Common myeloid progenitor, CD34-positive (primary cell): Measurements from ENCODE around the gene RUFY2.

Source experiments
- CTCF ChIA-PET: fragments of 350-600 bp; sonication (Branson Sonifier 250); formaldehyde crosslinking; loops from one replicate; lab custom pipeline; 2021; ENCODE audit warnings: antibody characterized with exemption; lab: Charles Lee
- POLR2A ChIA-PET: fragments of 350-600 bp; sonication (Branson Sonifier 250); formaldehyde crosslinking; loops from one replicate; lab custom pipeline; 2021; ENCODE audit warnings: antibody characterized with exemption; lab: Charles Lee
- DNase-seq, 3 donors: peaks; one replicate each; pipeline versions ENCODE4 v3.0.0 to v3.0.0-alpha.2; 2013
- H3K27ac ChIP-seq, 2 experiments: 1 replicate in 1 of 2; 2 replicates in 1 of 2; pipeline ENCODE4 v1.7.0; 2013; ENCODE audit warnings: inconsistent platforms in 2 of 2, low read length in 2 of 2, mild to moderate bottlenecking in 2 of 2, low read depth in 1 of 2, moderate library complexity in 1 of 2; ENCODE audit not compliant: severe bottlenecking in 2 of 2, insufficient read depth in 1 of 2, poor library complexity in 1 of 2
- H3K27me3 ChIP-seq, 5 experiments: replicated peaks in 2 of 5; 1 replicate in 3 of 5; 2 replicates in 2 of 5; pipeline versions ENCODE4 v1.6.1 to v1.7.0; 2013; ENCODE audit warnings: low read length in 4 of 5, mild to moderate bottlenecking in 2 of 5, moderate library complexity in 2 of 5, inconsistent platforms in 1 of 5; ENCODE audit not compliant: insufficient read depth in 5 of 5, control insufficient read depth in 4 of 5
- H3K36me3 ChIP-seq, 4 experiments: 1 replicate in 2 of 4; 2 replicates in 2 of 4; pipeline versions ENCODE4 v1.6.1 to v1.7.0; 2013; ENCODE audit warnings: low read length in 3 of 4, control low read depth in 1 of 4, mild to moderate bottlenecking in 1 of 4; ENCODE audit not compliant: control insufficient read depth in 4 of 4, insufficient read depth in 4 of 4
- H3K4me1 ChIP-seq, 4 experiments: 1 replicate in 3 of 4; 2 replicates in 1 of 4; pipeline versions ENCODE4 v1.6.1 to v1.7.1; 2013; ENCODE audit warnings: low read length in 3 of 4, mild to moderate bottlenecking in 3 of 4, control low read depth in 1 of 4, inconsistent platforms in 1 of 4, moderate library complexity in 1 of 4; ENCODE audit not compliant: control insufficient read depth in 4 of 4, insufficient read depth in 4 of 4; ENCODE audit errors: control extremely low read depth in 1 of 4
- H3K4me3 ChIP-seq, 7 experiments: 1 replicate in 4 of 7; 2 replicates in 3 of 7; pipeline versions ENCODE4 v1.5.1 to v1.7.0; 2013; ENCODE audit warnings: mild to moderate bottlenecking in 7 of 7, low read length in 6 of 7, moderate library complexity in 6 of 7, inconsistent platforms in 2 of 7, low read depth in 2 of 7, control low read depth in 1 of 7; ENCODE audit not compliant: insufficient read depth in 4 of 7, control insufficient read depth in 1 of 7; ENCODE audit errors: extremely low read depth in 1 of 7
- H3K9me3 ChIP-seq, 5 experiments: 1 replicate in 4 of 5; 2 replicates in 1 of 5; pipeline versions ENCODE4 v1.6.1 to v1.7.1; 2013; ENCODE audit warnings: low read length in 4 of 5, mild to moderate bottlenecking in 2 of 5, inconsistent platforms in 1 of 5, low read depth in 1 of 5, moderate library complexity in 1 of 5; ENCODE audit not compliant: control insufficient read depth in 4 of 5, insufficient read depth in 2 of 5; ENCODE audit errors: control extremely low read depth in 1 of 5
- WGBS: methylation state at CpG from one replicate; pipeline ENCODE4 v1.1.5; 2013; ENCODE audit not compliant: insufficient coverage; 5-methylcytosine and 5-hydroxymethylcytosine counted together

Gene RUFY2

DNA sequence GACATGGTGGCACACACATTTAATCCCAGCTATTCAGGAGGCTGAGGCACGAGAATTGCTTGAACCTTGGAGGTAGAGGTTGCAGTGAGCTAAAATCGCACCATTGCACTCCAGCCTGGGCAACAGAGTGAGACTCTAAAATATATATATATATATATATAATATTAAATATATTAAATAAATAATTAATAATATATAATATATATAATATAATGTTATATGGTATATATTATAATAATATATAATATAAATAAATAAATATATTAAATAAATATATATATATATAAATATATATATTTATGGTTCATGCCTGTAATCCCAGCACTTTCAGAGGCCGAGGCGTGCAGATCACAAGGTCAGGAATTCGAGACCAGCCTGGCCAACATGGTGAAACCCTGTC lies 40.5 kb downstream of the RUFY2 start:
- Histone ChIP-seq H3K4me1 (no peaks in the 10 kb centered on the region), H3K9me3 (peaks cover 0 to 4% (median 0%) of the 10 kb centered on the region in 5 experiments), H3K36me3 (peaks cover 11 to 65% (median 24%) of the 10 kb centered on the region in 4 experiments), H3K4me3 (no peak overlapping the region), H3K27me3 (no peaks in the 10 kb centered on the region), H3K27ac (no peak overlapping the region)
- POLR2A ChIA-PET: no interaction called here
- WGBS: 100% methylated on average over 2 of the region's 5 CpGs
- CTCF ChIA-PET: no interaction called here
- no peak for DNase-seq

DNA sequence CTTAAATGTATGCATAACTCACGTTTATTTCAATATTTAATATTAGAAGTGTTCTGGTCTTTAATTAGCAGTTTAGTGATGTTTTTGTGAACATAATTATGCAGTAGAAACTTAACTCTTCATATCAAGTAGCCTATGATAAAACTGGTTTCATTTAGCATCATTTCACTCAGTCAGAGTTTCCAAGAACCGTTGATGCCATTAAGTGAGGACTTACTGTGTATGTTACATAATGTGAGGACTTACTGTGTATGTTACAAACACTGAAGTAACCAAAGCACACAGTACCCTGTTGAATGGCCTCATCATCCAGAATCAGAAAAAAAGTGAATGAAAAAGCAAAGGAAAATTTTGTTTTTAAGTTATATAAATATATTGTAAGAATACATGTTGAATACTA lies 41.5 kb downstream of the RUFY2 start:
- POLR2A ChIA-PET: no interaction called here
- DNase-seq: no peak
- no peak overlapping the region for H3K4me3 ChIP-seq
- no peaks in the 10 kb centered on the region for H3K4me1 ChIP-seq
- no CpG with 5 or more reads among the region's 2 CpGs for WGBS
- no peak overlapping the region for H3K27ac ChIP-seq
- H3K27me3 ChIP-seq: no peaks in the 10 kb centered on the region
- H3K9me3 ChIP-seq: no peaks in the 10 kb centered on the region
- CTCF ChIA-PET: no interaction called here
- peaks cover 11 to 63% (median 25%) of the 10 kb centered on the region in 4 experiments for H3K36me3 ChIP-seq

DNA sequence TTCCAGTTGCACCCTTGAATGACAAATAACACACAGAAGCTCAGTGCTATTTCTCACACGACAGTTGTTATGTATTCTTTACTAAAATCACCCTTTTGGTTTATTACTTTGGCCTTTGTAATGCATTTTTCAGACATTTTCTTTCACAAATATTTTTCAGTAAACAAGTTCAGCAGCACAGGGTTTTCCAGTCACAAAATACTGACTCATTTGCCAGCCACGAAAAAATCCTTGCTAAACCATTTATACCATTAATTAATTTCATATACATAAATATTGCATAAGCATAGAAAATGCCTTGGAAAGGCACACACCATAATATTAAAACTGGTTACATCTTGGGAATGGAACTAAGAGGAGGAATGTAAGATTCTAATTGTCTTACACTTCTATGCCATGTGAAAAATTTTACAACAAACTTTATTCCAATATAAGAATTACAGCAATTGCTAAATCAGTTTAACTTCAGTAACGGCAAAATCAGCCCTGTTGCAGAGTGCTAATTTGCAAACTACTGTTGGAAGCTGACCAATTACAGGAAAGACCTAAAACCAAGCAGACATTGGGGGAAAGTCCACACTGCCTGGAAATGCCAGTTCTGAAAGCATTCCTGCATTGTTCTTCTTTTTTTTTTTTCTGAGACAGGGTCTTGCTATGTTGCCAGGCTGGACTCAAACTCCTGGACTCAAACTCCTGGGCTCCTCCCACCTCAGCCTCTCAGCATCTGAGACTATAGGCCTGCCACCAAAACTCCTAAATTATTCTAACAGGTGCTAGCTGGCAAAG lies 42.8 kb downstream of the RUFY2 start:
- Histone ChIP-seq H3K4me3 (no peak overlapping the region), H3K36me3 (peaks cover 9 to 53% (median 21%) of the 10 kb centered on the region in 4 experiments), H3K27ac (no peak overlapping the region), H3K27me3 (no peaks in the 10 kb centered on the region), H3K4me1 (no peaks in the 10 kb centered on the region), H3K9me3 (no peaks in the 10 kb centered on the region)
- POLR2A ChIA-PET: no interaction called here
- DNase-seq: no peak
- CTCF ChIA-PET: interaction anchor here (1.5 to 3.0 kb wide), 2 partner anchors 8 to 16 kb away, joined by 4 to 13 read pairs; no protein-coding TSS in a partner anchor
- 97% methylated on average over 2 of the region's 3 CpGs for WGBS

DNA sequence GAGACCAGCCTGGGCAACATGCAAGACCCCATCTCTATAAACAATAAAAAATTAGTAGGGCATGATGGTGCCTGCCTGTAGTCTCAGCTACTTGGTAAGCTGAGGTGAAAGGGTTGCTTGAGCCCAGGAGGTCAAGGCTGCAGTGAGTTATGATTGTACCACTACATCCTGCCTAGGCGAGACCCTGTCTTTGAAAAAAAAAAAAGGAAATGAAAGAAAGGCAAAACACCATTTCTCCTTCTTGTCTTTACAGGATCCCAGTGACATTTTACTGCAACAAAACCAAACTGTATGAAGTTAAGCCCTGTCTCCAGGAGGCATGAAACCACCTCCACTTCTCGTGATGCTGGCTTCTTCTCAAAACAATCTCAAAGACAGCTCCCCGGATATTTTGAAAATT lies 44.5 kb downstream of the RUFY2 start:
- H3K27ac ChIP-seq: no peak overlapping the region
- POLR2A ChIA-PET: no interaction called here
- no peak for DNase-seq
- peaks cover 9 to 46% (median 21%) of the 10 kb centered on the region in 4 experiments for H3K36me3 ChIP-seq
- no peaks in the 10 kb centered on the region for H3K9me3 ChIP-seq
- no peaks in the 10 kb centered on the region for H3K4me1 ChIP-seq
- H3K4me3 ChIP-seq: no peak overlapping the region
- WGBS: no CpG with 5 or more reads among the region's 3 CpGs
- H3K27me3 ChIP-seq: no peaks in the 10 kb centered on the region
- CTCF ChIA-PET: interaction anchor here (1.5 to 3.0 kb wide), 3 partner anchors 10 to 15 kb away, joined by 4 to 13 read pairs (median 10); no protein-coding TSS in a partner anchor

DNA sequence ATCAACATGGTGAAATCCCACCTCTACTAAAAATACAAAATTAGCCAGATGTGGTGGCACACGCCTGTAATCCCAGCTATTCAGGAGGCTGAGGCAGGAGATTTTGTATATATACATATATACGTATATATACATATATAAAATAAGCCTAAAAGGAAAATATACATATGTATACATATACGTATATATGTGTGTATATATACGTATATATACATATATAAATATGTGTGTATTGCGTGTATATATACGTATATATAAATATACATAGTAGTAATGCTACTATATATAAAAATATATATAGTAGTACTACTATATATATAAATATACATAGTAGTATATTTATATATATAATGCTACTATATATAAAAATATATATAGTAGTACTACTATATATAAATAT lies 47.9 kb downstream of the RUFY2 start:
- H3K4me3 ChIP-seq: no peak overlapping the region
- no CpG with 5 or more reads among the region's 6 CpGs for WGBS
- CTCF ChIA-PET: no interaction called here
- no peaks in the 10 kb centered on the region for H3K4me1 ChIP-seq
- H3K27ac ChIP-seq: no peak overlapping the region
- no peak for DNase-seq
- H3K9me3 ChIP-seq: no peaks in the 10 kb centered on the region
- POLR2A ChIA-PET: interaction anchor here (0.5 kb wide), 1 partner anchor 444 kb away, joined by 3 read pairs; no protein-coding TSS in a partner anchor
- H3K36me3 ChIP-seq: peaks cover 4 to 44% (median 23%) of the 10 kb centered on the region in 4 experiments
- no peaks in the 10 kb centered on the region for H3K27me3 ChIP-seq

DNA sequence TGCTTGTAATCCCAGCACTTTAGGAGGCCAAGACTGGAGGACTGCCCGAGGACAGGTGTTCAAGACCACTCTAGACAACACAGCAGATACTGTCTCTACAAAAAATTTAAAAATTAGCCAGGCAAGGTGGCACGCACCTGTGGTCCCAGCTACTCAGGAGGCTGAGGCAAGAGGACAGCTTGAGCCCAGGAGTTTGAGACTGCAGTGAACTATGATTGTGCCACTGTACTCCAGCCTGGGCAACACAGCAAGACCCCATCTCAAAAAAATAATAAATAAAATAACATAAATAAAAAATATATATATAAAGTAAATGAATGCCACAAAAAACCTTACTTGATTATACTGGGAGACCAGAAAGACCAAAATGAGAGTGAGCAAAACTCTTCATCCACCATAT lies 53.5 kb downstream of the RUFY2 start:
- DNase-seq: no peak
- Histone ChIP-seq H3K4me1 (no peaks in the 10 kb centered on the region), H3K27ac (no peak overlapping the region), H3K4me3 (no peak overlapping the region), H3K9me3 (no peaks in the 10 kb centered on the region), H3K27me3 (no peaks in the 10 kb centered on the region), H3K36me3 (peaks cover 6 to 35% (median 17%) of the 10 kb centered on the region in 4 experiments)
- ChIA-PET POLR2A (no interaction called here), CTCF (no interaction called here)
- WGBS: no CpG with 5 or more reads among the region's 2 CpGs

GRCh38 chr10:68348265-68348741 lies 58.8 kb downstream of the RUFY2 start:
- Histone ChIP-seq H3K4me1 (no peaks in the 10 kb centered on the region), H3K4me3 (no peak overlapping the region), H3K27me3 (no peaks in the 10 kb centered on the region), H3K36me3 (peaks cover 24 to 45% (median 32%) of the 10 kb centered on the region in 4 experiments), H3K9me3 (no peaks in the 10 kb centered on the region), H3K27ac (no peak overlapping the region)
- CTCF ChIA-PET: interaction anchor here (0.6 to 2.5 kb wide), 12 partner anchors 9 to 447 kb away, joined by 3 to 14 read pairs (median 6); partner anchors contain the start of gene PBLD
- POLR2A ChIA-PET: no interaction called here
- 65% methylated on average over 2 of the region's 2 CpGs for WGBS
- DNase-seq: peak; percentile 54 to 78 (median 75)
